Spleen (tissue), 11 donors: ENCODE results near the gene METTL24. TPM values are rescaled to one million over a fixed set of nuclear protein-coding genes. Genes with fewer than 3 reads are reported as not detected.
"Not testable (repeated sequence)": the region's sequence is repeated elsewhere in the genome, so short reads cannot be mapped to it uniquely, and the experiment has no call there.

ENCODE experiments used
- DNase-seq: peaks from one replicate; pipeline ENCODE4 v3.0.0-alpha.2; 2020
- H3K27ac ChIP-seq, 8 donors: fragments of 200-600 bp; sonication (generic) in 7 of 8; 1 replicate in 4 of 8; 2 replicates in 4 of 8; pipeline versions ENCODE4 v1.5.0 to v1.8.0; 2016 to 2021; ENCODE audit warnings: inconsistent platforms in 4 of 8, mild to moderate bottlenecking in 4 of 8, moderate library complexity in 1 of 8
- H3K27me3 ChIP-seq, 7 donors: fragments of 200-600 bp; sonication (generic) in 6 of 7; replicated peaks in 1 of 7; 1 replicate in 4 of 7; 2 replicates in 3 of 7; pipeline versions ENCODE4 v1.5.0 to v1.8.0; 2016 to 2021; ENCODE audit warnings: inconsistent platforms in 3 of 7, mild to moderate bottlenecking in 1 of 7
- H3K36me3 ChIP-seq, 6 donors: fragments of 200-600 bp; sonication (generic) in 5 of 6; 1 replicate in 4 of 6; 2 replicates in 2 of 6; pipeline versions ENCODE4 v1.5.0 to v1.8.0; 2016 to 2021; ENCODE audit warnings: inconsistent platforms in 2 of 6
- H3K4me1 ChIP-seq, 6 donors: fragments of 200-600 bp; sonication (generic) in 5 of 6; 1 replicate in 3 of 6; 2 replicates in 3 of 6; pipeline versions ENCODE4 v1.5.0 to v1.8.0; 2016 to 2021; ENCODE audit warnings: inconsistent platforms in 3 of 6
- H3K4me3 ChIP-seq, 8 donors: fragments of 200-600 bp; sonication (generic) in 7 of 8; 1 replicate in 4 of 8; 2 replicates in 4 of 8; pipeline versions ENCODE4 v1.5.0 to v1.8.0; 2016 to 2021; ENCODE audit warnings: inconsistent platforms in 4 of 8, mild to moderate bottlenecking in 4 of 8, moderate library complexity in 2 of 8
- H3K9me3 ChIP-seq, 8 donors: fragments of 200-600 bp; sonication (generic) in 7 of 8; 1 replicate in 4 of 8; 2 replicates in 4 of 8; pipeline versions ENCODE4 v1.5.0 to v1.8.0; 2016 to 2021; ENCODE audit warnings: inconsistent platforms in 4 of 8
- POLR2A ChIP-seq, 3 donors: fragments of 450-650 bp; IDR thresholded peaks; one replicate each; pipeline ENCODE4 v1.5.1; 2017; ENCODE audit warnings: antibody characterized with exemption in 3 of 3, mild to moderate bottlenecking in 1 of 3
- POLR2AphosphoS5 ChIP-seq, 3 donors: sonication (generic); formaldehyde crosslinking; IDR thresholded peaks; one replicate each; pipeline ENCODE4 v1.5.1; 2017; ENCODE audit warnings: antibody characterized with exemption in 3 of 3
- WGBS, 5 donors: extraction: QIAGEN DNeasy Blood & Tissue Kit in 3 of 5; methylation state at CpG; one replicate each; pipeline versions ENCODE4 v1.1.5 to v1.1.7; 2013 to 2018; 5-methylcytosine and 5-hydroxymethylcytosine counted together
- intact Hi-C: fragments of 100-400 bp; cut with DNase I; formaldehyde crosslinking; loops from one replicate; pipeline ENCODE4 v1.15.0; 2023; ENCODE audit warnings: low total_unique reads
- polyA plus RNA-seq, 3 donors: library from polyadenylated mRNA; stranded (reverse); fragments of 200-250 nt; gene quantifications; one replicate each; pipeline ENCODE4 v1.2.1, GENCODE V29; 2013
- total RNA-seq, 7 donors: library from RNA; depleted of rRNA in 3 of 7; stranded (reverse); fragments of >200 nt in 3 of 7; fragmentation: NEBNext Ultra II Directional in 4 of 7; extraction: Animal tissue kit (Norgen Biotek cat#: 25700) in 4 of 7; gene quantifications; one replicate each; pipeline versions ENCODE4 v1.1.0 to v1.2.1, GENCODE V29; 2016 to 2021
- TF ChIP-seq, protein P1 (sequence below), 11 experiments: fragments of 200-600 bp in 7 of 11; fragments of 450-650 bp in 4 of 11; sonication (generic) in 4 of 11; IDR thresholded peaks in 8 of 11; conservative IDR thresholded peaks in 3 of 11; 1 replicate in 7 of 11; 2 replicates in 4 of 11; pipeline versions ENCODE4 v1.4.0 to v1.8.0; 2016 to 2021; ENCODE audit warnings: antibody characterized with exemption in 11 of 11, inconsistent platforms in 4 of 11, mild to moderate bottlenecking in 1 of 11
- donor health status: healthy with polysubstance abuse.
- donor health status: DM: no; HTN: no; CAD: no; lungs with moderate emphysema.
- donor health status: DM: no; HTN: no; CAD: no.
- donor health status: Bipolar disorder and iron deficiency.
- donor health status: healthy.
- donor health status: DM: no; HTN: no; CAD: no.
- donor health status: DM: yes; HTN: yes; CAD: no.

Gene METTL24
- total and polyA plus RNA-seq, 10 donors: 0.67 to 1.2 (median 0.98) TPM; not detected in 5

DNA sequence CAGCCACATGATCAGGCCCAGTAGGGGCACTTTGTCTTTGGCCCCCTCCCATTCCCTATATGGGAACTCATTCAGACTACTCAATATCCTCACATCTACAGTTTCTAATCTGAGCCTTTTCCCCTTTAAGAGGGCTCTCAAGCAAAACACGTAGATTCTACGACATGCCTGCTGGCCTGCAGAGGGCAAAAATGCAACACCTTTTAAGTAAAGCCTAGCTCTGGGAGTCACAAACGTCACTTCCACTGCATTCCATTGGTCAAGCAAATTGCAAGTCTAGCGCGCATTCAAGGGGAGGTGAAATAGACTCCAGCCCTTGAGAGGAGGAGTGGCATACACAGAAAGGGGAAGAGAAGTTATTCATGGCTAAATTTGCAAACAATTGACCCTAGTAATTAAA lies 107.3 kb downstream of the METTL24 start:
- no peak for DNase-seq
- WGBS, 5 donors: 81 to 86% (median 83%) methylated on average over 5 of the region's 5 CpGs
- Histone ChIP-seq H3K4me3 (no peak overlapping the region), H3K4me1 (no peaks in the 10 kb centered on the region), H3K9me3 (peaks cover 0 to 9% (median 0%) of the 10 kb centered on the region in 8 donors), H3K27ac (no peak overlapping the region), H3K36me3 (no peaks in the 10 kb centered on the region), H3K27me3 (no peaks in the 10 kb centered on the region)
- TF ChIP-seq POLR2AphosphoS5 (IDR thresholded peaks at IDR 0.05): no peak
- TF ChIP-seq, protein P1, sequence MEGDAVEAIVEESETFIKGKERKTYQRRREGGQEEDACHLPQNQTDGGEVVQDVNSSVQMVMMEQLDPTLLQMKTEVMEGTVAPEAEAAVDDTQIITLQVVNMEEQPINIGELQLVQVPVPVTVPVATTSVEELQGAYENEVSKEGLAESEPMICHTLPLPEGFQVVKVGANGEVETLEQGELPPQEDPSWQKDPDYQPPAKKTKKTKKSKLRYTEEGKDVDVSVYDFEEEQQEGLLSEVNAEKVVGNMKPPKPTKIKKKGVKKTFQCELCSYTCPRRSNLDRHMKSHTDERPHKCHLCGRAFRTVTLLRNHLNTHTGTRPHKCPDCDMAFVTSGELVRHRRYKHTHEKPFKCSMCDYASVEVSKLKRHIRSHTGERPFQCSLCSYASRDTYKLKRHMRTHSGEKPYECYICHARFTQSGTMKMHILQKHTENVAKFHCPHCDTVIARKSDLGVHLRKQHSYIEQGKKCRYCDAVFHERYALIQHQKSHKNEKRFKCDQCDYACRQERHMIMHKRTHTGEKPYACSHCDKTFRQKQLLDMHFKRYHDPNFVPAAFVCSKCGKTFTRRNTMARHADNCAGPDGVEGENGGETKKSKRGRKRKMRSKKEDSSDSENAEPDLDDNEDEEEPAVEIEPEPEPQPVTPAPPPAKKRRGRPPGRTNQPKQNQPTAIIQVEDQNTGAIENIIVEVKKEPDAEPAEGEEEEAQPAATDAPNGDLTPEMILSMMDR (IDR thresholded peaks at IDR 0.05 in 8 of 11, conservative IDR thresholded peaks at IDR 0.05 in 3 of 11): no peak
- no peak for TF ChIP-seq POLR2A (IDR thresholded peaks at IDR 0.05)
- intact Hi-C loops: no loop called here

DNA sequence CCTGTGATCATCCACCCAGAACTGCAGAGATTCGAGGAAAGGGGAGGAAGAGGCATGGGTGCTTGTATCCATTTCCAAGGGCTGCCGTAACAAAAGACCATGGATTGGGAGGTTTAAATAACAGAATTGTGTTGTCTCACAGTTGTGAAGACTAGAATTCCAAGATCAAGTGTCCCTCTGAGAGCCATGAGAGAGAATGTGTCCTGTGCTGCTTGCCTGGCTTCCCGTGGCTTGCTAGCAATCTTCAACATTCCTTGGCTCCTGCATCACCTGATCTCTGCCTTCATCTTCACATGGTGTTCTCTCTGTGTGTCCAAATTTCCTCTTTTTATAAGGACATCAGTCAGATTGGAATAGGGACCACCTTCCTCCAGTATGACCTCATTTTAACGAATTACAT lies 108.1 kb downstream of the METTL24 start:
- DNase-seq: no peak
- Histone ChIP-seq H3K4me3 (no peak overlapping the region), H3K9me3 (peaks cover 0 to 9% (median 0%) of the 10 kb centered on the region in 8 donors), H3K4me1 (no peaks in the 10 kb centered on the region), H3K27me3 (no peaks in the 10 kb centered on the region), H3K36me3 (no peaks in the 10 kb centered on the region), H3K27ac (no peak overlapping the region)
- intact Hi-C loops: no loop called here
- TF ChIP-seq POLR2A (IDR thresholded peaks at IDR 0.05): no peak
- no peak for TF ChIP-seq POLR2AphosphoS5 (IDR thresholded peaks at IDR 0.05)
- TF ChIP-seq, protein P1 (IDR thresholded peaks at IDR 0.05 in 8 of 11, conservative IDR thresholded peaks at IDR 0.05 in 3 of 11): no peak
- WGBS, 5 donors: 77 to 95% (median 93%) methylated on average over 4 of the region's 4 CpGs

DNA sequence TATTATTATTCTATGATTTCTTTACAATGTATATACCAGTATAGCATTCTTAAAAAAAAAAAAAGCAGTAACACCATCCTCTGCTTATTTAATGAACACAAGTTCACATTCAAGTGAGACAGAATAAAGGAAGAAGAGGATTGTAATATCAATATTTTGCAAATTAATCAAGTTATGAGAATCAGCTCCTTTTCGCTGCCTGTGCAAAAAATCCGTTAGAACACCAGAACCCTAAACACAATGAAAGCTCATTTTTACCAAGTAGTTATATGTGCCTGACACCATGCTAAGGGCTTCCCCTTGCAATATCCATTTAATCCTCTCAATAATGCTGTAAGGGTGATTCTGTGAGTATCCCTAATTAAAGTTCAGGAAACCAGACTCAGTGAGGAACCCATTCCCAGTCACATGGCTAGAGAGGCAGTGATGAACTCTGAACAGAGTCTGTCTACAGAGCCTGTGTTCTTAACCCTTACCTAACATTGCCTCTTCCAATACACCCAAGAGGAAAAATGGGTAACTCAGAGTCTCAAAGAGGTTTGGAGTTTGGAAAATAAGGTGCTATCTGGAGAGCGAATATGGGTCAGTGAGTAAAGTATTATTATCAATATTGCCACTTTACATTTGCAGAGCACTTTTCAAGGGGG lies 111.1 kb downstream of the METTL24 start:
- no peak for DNase-seq
- Histone ChIP-seq H3K27ac (no peak overlapping the region), H3K36me3 (no peaks in the 10 kb centered on the region), H3K4me1 (no peaks in the 10 kb centered on the region), H3K9me3 (peaks cover 0 to 6% (median 0%) of the 10 kb centered on the region in 8 donors), H3K27me3 (no peaks in the 10 kb centered on the region), H3K4me3 (no peak overlapping the region)
- 95 to 98% (median 96%) methylated on average over 3 of the region's 3 CpGs for WGBS, 5 donors
- TF ChIP-seq POLR2A (IDR thresholded peaks at IDR 0.05) (no peak), POLR2AphosphoS5 (IDR thresholded peaks at IDR 0.05) (no peak)
- TF ChIP-seq, protein P1 (IDR thresholded peaks at IDR 0.05 in 8 of 11, conservative IDR thresholded peaks at IDR 0.05 in 3 of 11): no peak
- intact Hi-C loops: no loop called here

DNA sequence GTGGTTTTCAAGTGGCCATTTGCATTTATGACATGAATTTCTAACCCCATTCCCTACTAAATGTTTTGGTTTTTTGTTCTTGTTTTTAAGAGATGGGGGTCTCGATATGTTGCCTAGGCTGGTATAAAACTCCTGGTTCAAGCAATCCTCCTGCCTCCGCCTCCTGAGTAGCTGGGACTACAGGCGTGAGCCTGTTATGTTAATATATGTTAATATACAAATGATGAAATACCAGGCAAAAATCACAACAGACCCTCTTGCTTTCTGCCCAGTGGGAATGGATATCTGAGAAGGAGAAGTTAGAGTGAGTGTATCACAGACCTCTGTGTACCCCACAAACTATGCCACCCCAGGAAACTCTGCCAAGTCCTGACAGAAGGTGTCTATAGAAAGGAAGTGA lies 111.8 kb downstream of the METTL24 start:
- no peak for DNase-seq
- Histone ChIP-seq H3K4me3 (no peak overlapping the region), H3K27me3 (no peaks in the 10 kb centered on the region), H3K27ac (no peak overlapping the region), H3K9me3 (no peaks in the 10 kb centered on the region), H3K4me1 (no peaks in the 10 kb centered on the region), H3K36me3 (no peaks in the 10 kb centered on the region)
- TF ChIP-seq, protein P1 (IDR thresholded peaks at IDR 0.05 in 8 of 11, conservative IDR thresholded peaks at IDR 0.05 in 3 of 11): no peak
- TF ChIP-seq POLR2A (IDR thresholded peaks at IDR 0.05) (no peak), POLR2AphosphoS5 (IDR thresholded peaks at IDR 0.05) (no peak)
- 95 to 99% (median 99%) methylated on average over 3 of the region's 3 CpGs for WGBS, 5 donors
- intact Hi-C loops: no loop called here

DNA sequence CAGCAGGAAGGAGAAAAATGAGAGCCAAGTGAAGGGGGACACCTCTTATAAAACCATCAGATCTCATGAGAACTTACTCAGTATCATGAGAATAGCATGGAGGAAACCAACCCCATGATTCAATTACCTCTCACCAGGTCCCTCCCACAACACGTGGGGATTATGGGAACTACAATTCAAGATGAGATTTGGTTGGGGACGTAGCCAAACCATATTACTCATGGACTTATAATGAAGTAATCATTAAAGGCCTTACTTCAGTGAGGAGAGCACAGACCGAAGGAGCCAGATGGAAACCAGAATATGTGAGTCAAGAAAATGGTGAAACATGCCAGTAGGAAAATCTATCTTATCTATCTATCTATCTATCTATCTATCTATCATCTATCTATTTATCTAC lies 113.5 kb downstream of the METTL24 start:
- intact Hi-C loops, H3K27ac ChIP-seq, H3K36me3 ChIP-seq, H3K9me3 ChIP-seq, DNase-seq, H3K4me3 ChIP-seq, H3K4me1 ChIP-seq, H3K27me3 ChIP-seq: not testable (repeated sequence)
- WGBS, 5 donors: 91 to 95% (median 92%) methylated on average over 3 of the region's 3 CpGs
